MCF 10A (cell line): ENCODE measurements around the gene CD300LB. TPM values are rescaled to one million over a fixed set of nuclear protein-coding genes. Genes with fewer than 3 reads are reported as not detected.

Experiments used
- BruUV-seq: library from RNA; stranded (reverse); fragments of 400-500 nt; replicated peaks from 2 replicates; lab custom pipeline; 2021; lab: Mats Ljungman, UMichigan
- CTCF ChIA-PET: fragments of 300-600 bp; sonication (Branson Sonifier 250); formaldehyde crosslinking; extraction: SDS; loops from one replicate; lab custom pipeline; 2021; ENCODE audit warnings: antibody characterized with exemption, inconsistent platforms; lab: Yijun Ruan, JAX
- POLR2A ChIA-PET: fragments of 300-600, 350-650 bp; sonication (Branson Sonifier 250); formaldehyde crosslinking; extraction: SDS; loops from one replicate; lab custom pipeline; 2020; ENCODE audit warnings: antibody characterized with exemption, inconsistent platforms; lab: Yijun Ruan, JAX
- DNase-seq: peaks from one replicate; pipeline ENCODE4 v3.0.0-alpha.2; 2018; ENCODE audit not compliant: unreplicated experiment
- H3K27ac Mint-ChIP-seq: one replicate; pipeline ENCODE4 v1.8.0; 2022; ENCODE audit warnings: mild to moderate bottlenecking, low read depth, mixed read lengths; ENCODE audit not compliant: unreplicated experiment
- H3K27me3 Mint-ChIP-seq: one replicate; pipeline ENCODE4 v1.8.0; 2022; ENCODE audit warnings: mixed read lengths; ENCODE audit not compliant: insufficient read depth, unreplicated experiment
- H3K36me3 Mint-ChIP-seq: one replicate; pipeline ENCODE4 v1.8.0; 2022; ENCODE audit warnings: mild to moderate bottlenecking, moderate library complexity, mixed read lengths; ENCODE audit not compliant: insufficient read depth, unreplicated experiment
- H3K4me1 Mint-ChIP-seq: one replicate; pipeline ENCODE4 v1.8.0; 2022; ENCODE audit warnings: mixed read lengths; ENCODE audit not compliant: insufficient read depth, unreplicated experiment
- H3K4me3 Mint-ChIP-seq: one replicate; pipeline ENCODE4 v1.8.0; 2022; ENCODE audit warnings: mild to moderate bottlenecking, moderate library complexity, mixed read lengths; ENCODE audit not compliant: unreplicated experiment
- H3K9me3 Mint-ChIP-seq: one replicate; pipeline ENCODE4 v1.8.0; 2022; ENCODE audit warnings: mixed read lengths; ENCODE audit not compliant: unreplicated experiment
- CTCF ChIP-seq: fragments of 200-600 bp; IDR thresholded peaks from one replicate; pipeline ENCODE4 v1.8.0; 2022; ENCODE audit warnings: antibody characterized with exemption, mild to moderate bottlenecking; ENCODE audit not compliant: unreplicated experiment
- intact Hi-C: fragments of 100-400 bp; cut with micrococcal nuclease; formaldehyde crosslinking; loops from 2 replicates; pipeline ENCODE4 v1.14.1; 2022
- total RNA-seq: library from RNA; stranded (reverse); gene quantifications from 2 replicates; pipeline ENCODE4 v1.2.3, GENCODE V29; 2022

CD300LB gene
- total RNA-seq, 1 experiment from 2014 or later, result not detected

- peaks cover 33% of the 10 kb centered on the region for H3K4me1 Mint-ChIP-seq
- ChIA-PET POLR2A (interaction anchor here (0.5 to 1.7 kb wide), 19 partner anchors 12 to 366 kb away, joined by 3 to 14 read pairs (median 4); partner anchors contain the start of genes CD300LD and FDXR), CTCF (interaction anchor here (0.6 to 0.8 kb wide), 4 partner anchors 17 to 301 kb away, joined by 3 to 5 read pairs (median 4); no protein-coding TSS in a partner anchor)
- peak overlapping the region; percentile 37 for H3K4me3 Mint-ChIP-seq
- TF ChIP-seq CTCF, result no peak
- intact Hi-C loops, result loop anchor here (10.0 kb wide), 1 partner anchor 295 kb away; no protein-coding TSS in a partner anchor
- no peaks in the 10 kb centered on the region for H3K27me3 Mint-ChIP-seq
- BruUV-seq, result no TSS peak
- no peaks in the 10 kb centered on the region for H3K9me3 Mint-ChIP-seq
- peak overlapping the region; percentile 41 for H3K27ac Mint-ChIP-seq
- DNase-seq, result peak; percentile 100
- no peaks in the 10 kb centered on the region for H3K36me3 Mint-ChIP-seq
These were observed 38.0 kb upstream of the CD300LB start for GRCh38 chr17:74569020-74570003.

- intact Hi-C loops, result loop anchor here (10.0 kb wide), 1 partner anchor 297 kb away; no protein-coding TSS in a partner anchor
These were observed 37.0 kb upstream of the CD300LB start for GRCh38 chr17:74568106-74568873.

GRCh38 chr17:74567397-74567796 is 36.1 kb upstream of the CD300LB start, which contains the start of gene CD300H:
Gene CD300H (minus strand): TSS chr17:74567509.
- no TSS peak for BruUV-seq
- Mint-ChIP-seq H3K4me3 (no peak within 1 kb of the TSS), H3K9me3 (peaks cover 9% of the 10 kb centered on the region), H3K36me3 (no peaks in the 10 kb centered on the region), H3K27me3 (no peaks in the 10 kb centered on the region), H3K4me1 (peaks cover 33% of the 10 kb centered on the region), H3K27ac (peak within 1 kb of the TSS; percentile 41)
- peak; percentile 50 for DNase-seq
- POLR2A ChIA-PET, result interaction anchor here (0.7 to 1.5 kb wide), 2 partner anchors 47 to 208 kb away, joined by 3 read pairs; no protein-coding TSS in a partner anchor
- TF ChIP-seq CTCF, result no peak
- intact Hi-C loops, result loop anchor here (10.0 kb wide), 1 partner anchor 297 kb away; no protein-coding TSS in a partner anchor
- CTCF ChIA-PET, result interaction anchor here (1.2 to 2.3 kb wide), 2 partner anchors 36 to 37 kb away, joined by 5 to 8 read pairs; no protein-coding TSS in a partner anchor

More at GRCh38 chr17:74568106-74568873, 37.0 kb upstream of the CD300LB start:
- peaks cover 6% of the 10 kb centered on the region for H3K9me3 Mint-ChIP-seq
- H3K27ac Mint-ChIP-seq, result peak overlapping the region; percentile 41
- H3K36me3 Mint-ChIP-seq, result no peaks in the 10 kb centered on the region
- ChIA-PET CTCF (interaction anchor here (0.8 kb wide), 1 partner anchor 16 kb away, joined by 3 read pairs; no protein-coding TSS in a partner anchor), POLR2A (interaction anchor here (1.0 to 1.7 kb wide), 3 partner anchors 16 to 48 kb away, joined by 3 to 11 read pairs (median 3); no protein-coding TSS in a partner anchor)
- H3K4me1 Mint-ChIP-seq, result peaks cover 33% of the 10 kb centered on the region
- no peak for DNase-seq
- TF ChIP-seq CTCF, result no peak
- H3K4me3 Mint-ChIP-seq, result no peak overlapping the region
- no TSS peak for BruUV-seq
- no peaks in the 10 kb centered on the region for H3K27me3 Mint-ChIP-seq
